H1 (cell line): Measurements from ENCODE around the gene GAK. TPM values are rescaled to one million over a fixed set of nuclear protein-coding genes. Genes with fewer than 3 reads are reported as not detected.

Experiments
- CTCF ChIA-PET: fragments of 300-600 bp; sonication (Branson Sonifier 250); formaldehyde crosslinking; loops from one replicate; lab custom pipeline; 2021; ENCODE audit not compliant: partially characterized antibody; lab: Charles Lee
- POLR2A ChIA-PET: fragments of 300-600 bp; sonication (Branson Sonifier 250); formaldehyde crosslinking; loops from one replicate; lab custom pipeline; 2021; ENCODE audit warnings: inconsistent platforms; ENCODE audit not compliant: partially characterized antibody; lab: Charles Lee
- DNase-seq, 2 experiments: peaks; one replicate each; pipeline versions ENCODE4 v3.0.0 to v3.0.0-alpha.2; 2010 to 2022; ENCODE audit warnings: low spot score in 2 of 2, low read depth in 1 of 2, mixed read lengths in 1 of 2
- FAIRE-seq: peaks from 2 replicates; lab custom pipeline; 2011; peaks lifted over from hg19 to GRCh38; lab: Jason Lieb, UNC
- H2AFZ ChIP-seq: 2 replicates; pipeline ENCODE4 v1.8.1; 2012; ENCODE audit warnings: low read length, inconsistent platforms
- H2AK5ac ChIP-seq: 2 replicates; pipeline ENCODE4 v1.6.1; 2013; ENCODE audit warnings: low read depth, low read length
- H2BK120ac ChIP-seq: replicated peaks from 2 replicates; pipeline ENCODE3; 2013; ENCODE audit warnings: low read depth, low read length, inconsistent platforms
- H2BK12ac ChIP-seq: 2 replicates; pipeline ENCODE4 v1.6.1; 2013; ENCODE audit warnings: low read depth, low read length
- H2BK15ac ChIP-seq: 2 replicates; pipeline ENCODE4 v1.6.1; 2013; ENCODE audit warnings: low read length
- H2BK20ac ChIP-seq: 2 replicates; pipeline ENCODE4 v1.6.1; 2013; ENCODE audit warnings: low read length
- H2BK5ac ChIP-seq: 2 replicates; pipeline ENCODE4 v1.6.1; 2013; ENCODE audit warnings: low read depth, low read length
- H3K14ac ChIP-seq: 2 replicates; pipeline ENCODE4 v1.6.1; 2013; ENCODE audit warnings: inconsistent platforms; ENCODE audit not compliant: insufficient read length
- H3K18ac ChIP-seq: 2 replicates; pipeline ENCODE4 v1.6.1; 2013; ENCODE audit warnings: low read length; ENCODE audit errors: extremely low read depth
- H3K23ac ChIP-seq: 2 replicates; pipeline ENCODE4 v1.6.1; 2013; ENCODE audit warnings: inconsistent platforms; ENCODE audit not compliant: insufficient read length
- H3K23me2 ChIP-seq: 2 replicates; pipeline ENCODE4 v1.6.1; 2013; ENCODE audit warnings: low read depth, low read length
- H3K27ac ChIP-seq: 2 replicates; pipeline ENCODE4 v1.6.1; 2011; ENCODE audit warnings: low read depth, low read length, inconsistent platforms
- H3K27me3 ChIP-seq, 4 experiments: replicated peaks in 1 of 4; 1 replicate in 1 of 4; 2 replicates in 3 of 4; pipeline versions ENCODE4 v1.6.1 to v1.8.1; 2011 to 2013; ENCODE audit warnings: low read length in 3 of 4, mild to moderate bottlenecking in 3 of 4, inconsistent platforms in 2 of 4, mixed read lengths in 2 of 4, moderate library complexity in 1 of 4; ENCODE audit not compliant: control insufficient read depth in 3 of 4, insufficient read depth in 3 of 4; ENCODE audit errors: extremely low read depth in 1 of 4
- H3K36me3 ChIP-seq, 4 experiments: 2 replicates each; pipeline versions ENCODE4 v1.6.1 to v1.8.1; 2011 to 2013; ENCODE audit warnings: mild to moderate bottlenecking in 4 of 4, low read length in 3 of 4, moderate library complexity in 2 of 4, control low read depth in 1 of 4, inconsistent platforms in 1 of 4; ENCODE audit not compliant: insufficient read depth in 4 of 4, control insufficient read depth in 2 of 4
- H3K4ac ChIP-seq: replicated peaks from 2 replicates; pipeline ENCODE3; 2013; ENCODE audit warnings: low read length, low read depth, mixed read lengths, inconsistent platforms; ENCODE audit not compliant: insufficient read length
- H3K4me1 ChIP-seq, 4 experiments: replicated peaks in 1 of 4; 1 replicate in 1 of 4; 2 replicates in 3 of 4; pipeline versions ENCODE4 v1.6.1 to v1.8.1; 2011 to 2013; ENCODE audit warnings: low read length in 3 of 4, inconsistent platforms in 2 of 4, mixed read lengths in 1 of 4; ENCODE audit not compliant: insufficient read depth in 4 of 4, control insufficient read depth in 3 of 4
- H3K4me2 ChIP-seq, 2 experiments: 2 replicates each; pipeline versions ENCODE4 v1.6.1 to v1.8.1; 2011 to 2013; ENCODE audit warnings: low read depth in 2 of 2, low read length in 2 of 2, control low read depth in 1 of 2, inconsistent platforms in 1 of 2, mild to moderate bottlenecking in 1 of 2; ENCODE audit not compliant: insufficient read depth in 1 of 2
- H3K4me3 ChIP-seq, 4 experiments: fragments of 200-600, 300-600 bp in 1 of 4; sonication (generic), shearing (Covaris generic), sonication (Bioruptor Twin) in 1 of 4; 2 replicates each; pipeline versions ENCODE4 v1.5.1 to v1.8.1; 2011 to 2016; ENCODE audit warnings: low read length in 4 of 4, low read depth in 3 of 4, control low read depth in 2 of 4, inconsistent platforms in 2 of 4, mild to moderate bottlenecking in 2 of 4, mixed read lengths in 1 of 4, moderate library complexity in 1 of 4; ENCODE audit not compliant: insufficient read depth in 2 of 4; ENCODE audit errors: extremely low read depth in 1 of 4
- H3K56ac ChIP-seq: replicated peaks from 2 replicates; pipeline ENCODE3; 2013; ENCODE audit warnings: low read depth, mild to moderate bottlenecking, mixed read lengths, low read length, inconsistent platforms; ENCODE audit not compliant: insufficient read length
- H3K79me1 ChIP-seq: 2 replicates; pipeline ENCODE4 v1.6.1; 2013; ENCODE audit warnings: low read depth, low read length, control low read depth
- H3K79me2 ChIP-seq, 2 experiments: 2 replicates each; pipeline versions ENCODE4 v1.6.1 to v1.8.1; 2012 to 2013; ENCODE audit warnings: low read length in 2 of 2, mild to moderate bottlenecking in 2 of 2, inconsistent platforms in 1 of 2; ENCODE audit not compliant: insufficient read depth in 2 of 2, control insufficient read depth in 1 of 2
- H3K9ac ChIP-seq, 4 experiments: replicated peaks in 1 of 4; 1 replicate in 1 of 4; 2 replicates in 3 of 4; pipeline versions ENCODE4 v1.6.1 to v1.8.1; 2011 to 2013; ENCODE audit warnings: low read depth in 3 of 4, low read length in 3 of 4, control low read depth in 2 of 4, mild to moderate bottlenecking in 2 of 4, moderate library complexity in 2 of 4, inconsistent platforms in 1 of 4; ENCODE audit errors: extremely low read depth in 1 of 4
- H3K9me3 ChIP-seq, 2 experiments: 2 replicates each; pipeline versions ENCODE4 v1.6.1 to v1.8.1; 2012 to 2013; ENCODE audit warnings: mild to moderate bottlenecking in 2 of 2, moderate library complexity in 2 of 2, control low read depth in 1 of 2, inconsistent platforms in 1 of 2, low read depth in 1 of 2, low read length in 1 of 2, mixed read lengths in 1 of 2; ENCODE audit not compliant: insufficient read depth in 2 of 2
- H4K20me1 ChIP-seq, 2 experiments: replicated peaks in 1 of 2; 2 replicates each; pipeline versions ENCODE3 to v1.8.1; 2011 to 2013; ENCODE audit warnings: inconsistent platforms in 2 of 2, low read length in 2 of 2, mild to moderate bottlenecking in 1 of 2; ENCODE audit not compliant: insufficient read depth in 2 of 2, control insufficient read depth in 1 of 2
- H4K5ac ChIP-seq: 2 replicates; pipeline ENCODE4 v1.6.1; 2013; ENCODE audit warnings: low read length, low read depth, mixed read lengths, inconsistent platforms; ENCODE audit not compliant: insufficient read length
- H4K8ac ChIP-seq: 2 replicates; pipeline ENCODE4 v1.8.0; 2013; ENCODE audit warnings: mild to moderate bottlenecking, moderate library complexity, low read length, inconsistent platforms; ENCODE audit not compliant: insufficient read depth; ENCODE audit errors: extremely low read depth
- H4K91ac ChIP-seq: replicated peaks from 2 replicates; pipeline ENCODE3; 2013; ENCODE audit warnings: low read length, mixed read lengths, inconsistent platforms; ENCODE audit not compliant: insufficient read length
- ATF2 ChIP-seq: IDR thresholded peaks from 2 replicates; pipeline ENCODE4 v1.6.1; 2012; ENCODE audit warnings: low read length, inconsistent platforms
- ATF3 ChIP-seq: IDR thresholded peaks from 2 replicates; pipeline ENCODE4 v1.6.1; 2011; ENCODE audit warnings: low read depth, mild to moderate bottlenecking, low read length; ENCODE audit not compliant: insufficient read depth
- CEBPB ChIP-seq: IDR thresholded peaks from 2 replicates; pipeline ENCODE4 v1.6.1; 2012; ENCODE audit warnings: low read depth, low read length
- CHD2 ChIP-seq: IDR thresholded peaks from 2 replicates; pipeline ENCODE4 v1.6.1; 2012; ENCODE audit warnings: low read length, improper control_type of control experiment
- E2F6 ChIP-seq: IDR thresholded peaks from 2 replicates; pipeline ENCODE4 v1.6.1; 2012; ENCODE audit warnings: inconsistent platforms
- EGR1 ChIP-seq: IDR thresholded peaks from 2 replicates; pipeline ENCODE4 v1.6.1; 2011; ENCODE audit warnings: low read depth, low read length, borderline replicate concordance
- KDM4A ChIP-seq: IDR thresholded peaks from one replicate; pipeline ENCODE4 v1.7.1; 2012; ENCODE audit warnings: low read depth, mild to moderate bottlenecking, moderate library complexity, low read length, inconsistent platforms; ENCODE audit not compliant: severe bottlenecking
- KDM5A ChIP-seq: fragments of 200-600 bp; IDR thresholded peaks from 2 replicates; pipeline ENCODE4 v1.7.1; 2012; ENCODE audit warnings: mild to moderate bottlenecking, low read length, inconsistent platforms, mixed read lengths
- NANOG ChIP-seq: IDR thresholded peaks from 2 replicates; pipeline ENCODE4 v1.6.1; 2011; ENCODE audit warnings: low read length, low read depth, mild to moderate bottlenecking, inconsistent platforms; ENCODE audit not compliant: insufficient read depth, poor library complexity, severe bottlenecking
- POLR2A ChIP-seq, 2 experiments: IDR thresholded peaks; 1 replicate in 1 of 2; 2 replicates in 1 of 2; pipeline ENCODE4 v1.6.1; 2011; ENCODE audit warnings: low read depth in 2 of 2, low read length in 2 of 2, mild to moderate bottlenecking in 2 of 2; ENCODE audit errors: control extremely low read depth in 1 of 2
- SP2 ChIP-seq: IDR thresholded peaks from 2 replicates; pipeline ENCODE4 v1.6.1; 2012; ENCODE audit warnings: mild to moderate bottlenecking, low read length, inconsistent platforms
- TBP ChIP-seq: IDR thresholded peaks from 2 replicates; pipeline ENCODE4 v1.6.1; 2011; ENCODE audit warnings: low read depth, low read length, improper control_type of control experiment
- WGBS, 2 experiments: shearing (Covaris generic) in 1 of 2; methylation state at CpG; one replicate each; pipeline versions ENCODE4 v1.1.6 to v1.1.7; 2013 to 2015; ENCODE audit warnings: low lambda C conversion rate in 2 of 2, mixed read lengths in 2 of 2, inconsistent platforms in 1 of 2, low coverage in 1 of 2, missing lambda C conversion rate in 1 of 2; ENCODE audit not compliant: insufficient replicate concordance in 2 of 2, insufficient coverage in 1 of 2, insufficient read length in 1 of 2; ENCODE audit errors: extremely low coverage in 1 of 2, missing lambda C conversion rate in 1 of 2; 5-methylcytosine and 5-hydroxymethylcytosine counted together
- polyA plus RNA-seq, 7 experiments: library from polyadenylated mRNA; depleted of rRNA in 3 of 7; stranded (reverse) in 5 of 7; unstranded in 2 of 7; fragments of >200 nt in 5 of 7; fragments of 200-250 nt in 2 of 7; gene quantifications; 1 replicate in 5 of 7; 2 replicates in 1 of 7; 4 replicates in 1 of 7; pipeline versions ENCODE4 v1.2.1 to v1.2.3, GENCODE V29; 2011 to 2013; ENCODE audit warnings: missing spikeins in 2 of 7, mixed read lengths in 2 of 7
- total RNA-seq: library from RNA; stranded (reverse); fragmentation: NEBNext Ultra II Directional; extraction: Animal tissue kit (Norgen Biotek cat#: 25700); gene quantifications from 2 replicates; pipeline ENCODE4 v1.2.1, GENCODE V29; 2021

GAK gene
- total and polyA plus RNA-seq, 2 of the 8 experiments (the other 6 are each of a cell fraction or from before 2014, with no cell fraction given): 31.5 to 70.8 TPM

GRCh38 chr4:881709-882108 lies 50.4 kb downstream of the GAK start:
- no peak overlapping the region; the same call in 1 of the 2 replicates for H2BK5ac ChIP-seq
- no peak overlapping the region for H3K56ac ChIP-seq
- H3K27me3 ChIP-seq: no peaks in the 10 kb centered on the region
- H3K23me2 ChIP-seq: no peaks in the 10 kb centered on the region
- no peak overlapping the region for H2BK15ac ChIP-seq
- no peak overlapping the region for H2AFZ ChIP-seq
- H3K4me1 ChIP-seq: no peaks in the 10 kb centered on the region
- H3K4me2 ChIP-seq: no peak overlapping the region
- no peak overlapping the region for H4K8ac ChIP-seq
- no peak overlapping the region for H4K5ac ChIP-seq
- no peaks in the 10 kb centered on the region for H3K79me1 ChIP-seq
- no peak overlapping the region for H3K27ac ChIP-seq
- H3K4me3 ChIP-seq: no peak overlapping the region
- H4K20me1 ChIP-seq: peaks cover 0 to 7% of the 10 kb centered on the region in 2 experiments
- no peak overlapping the region for H2BK12ac ChIP-seq
- DNase-seq: no peak
- H3K18ac ChIP-seq: no peak overlapping the region
- 89% methylated on average over 25 of the region's 34 CpGs; no CpG with 5 or more reads in 1 of the 2 experiments for WGBS, 2 experiments
- no peak for FAIRE-seq
- no peak overlapping the region for H2BK20ac ChIP-seq
- ChIA-PET POLR2A (interaction anchor here (1.2 kb wide), 1 partner anchor 16 kb away, joined by 5 read pairs; no protein-coding TSS in a partner anchor), CTCF (interaction anchor here (1.2 to 5.8 kb wide), 4 partner anchors 10 to 139 kb away, joined by 3 to 34 read pairs (median 6); no protein-coding TSS in a partner anchor)
- H3K23ac ChIP-seq: no peak overlapping the region
- no peak overlapping the region for H3K9ac ChIP-seq
- H4K91ac ChIP-seq: no peak overlapping the region
- no peaks in the 10 kb centered on the region for H3K9me3 ChIP-seq
- no peaks in the 10 kb centered on the region for H3K79me2 ChIP-seq
- H3K4ac ChIP-seq: no peak overlapping the region
- no peak overlapping the region for H2AK5ac ChIP-seq
- no peak overlapping the region for H2BK120ac ChIP-seq
- no peak overlapping the region for H3K14ac ChIP-seq
- H3K36me3 ChIP-seq: peaks cover 4 to 12% (median 10%) of the 10 kb centered on the region in 4 experiments; a peak in 6 of 8 replicates
- TF ChIP-seq TBP (no peak), CHD2 (no peak), POLR2A (IDR thresholded peaks at IDR 0.05; ENCODE audit: control extremely low read depth in 1 of 2, low read depth in 2 of 2, low read length in 2 of 2) (no peak), E2F6 (no peak), CEBPB (no peak), SP2 (no peak), NANOG (no peak), KDM4A (no peak), EGR1 (no peak), KDM5A (no peak), ATF3 (no peak), ATF2 (no peak)
